OCI-LY1 (cell line): ENCODE measurements around the gene COL6A2.

Source experiments
- H2AFZ ChIP-seq: fragments of 200-600 bp; sonication (generic), shearing (Covaris generic); 2 replicates; pipeline ENCODE4 v1.6.0; 2014; ENCODE audit warnings: antibody characterized with exemption, mild to moderate bottlenecking, low read length
- H3F3A ChIP-seq: fragments of 200-600 bp; sonication (generic), shearing (Covaris generic); 2 replicates; pipeline ENCODE4 v1.6.0; 2014; ENCODE audit warnings: mild to moderate bottlenecking, antibody characterized with exemption, low read length, moderate library complexity; ENCODE audit not compliant: insufficient read depth
- H3K27ac ChIP-seq: fragments of 200-600 bp; sonication (generic); 2 replicates; pipeline ENCODE4 v1.5.1; 2014; ENCODE audit warnings: low read length, mixed run types, mild to moderate bottlenecking, low read depth; ENCODE audit not compliant: poor library complexity, severe bottlenecking
- H3K27me3 ChIP-seq: fragments of 200-600 bp; sonication (generic); 2 replicates; pipeline ENCODE4 v1.6.0; 2014; ENCODE audit warnings: antibody characterized with exemption, mild to moderate bottlenecking, low read length, moderate library complexity; ENCODE audit not compliant: insufficient read depth
- H3K36me3 ChIP-seq: fragments of 200-600 bp; sonication (generic); 2 replicates; pipeline ENCODE4 v1.6.1; 2014; ENCODE audit warnings: mild to moderate bottlenecking, antibody characterized with exemption, low read length, moderate library complexity, mixed read lengths; ENCODE audit not compliant: insufficient read depth
- H3K4me1 ChIP-seq: fragments of 200-600 bp; sonication (generic); 2 replicates; pipeline ENCODE4 v1.5.1; 2014; ENCODE audit warnings: mild to moderate bottlenecking, low read length, moderate library complexity; ENCODE audit not compliant: insufficient read depth, severe bottlenecking
- H3K4me2 ChIP-seq: fragments of 200-600 bp; sonication (generic), shearing (Covaris generic); 2 replicates; pipeline ENCODE4 v1.6.1; 2014; ENCODE audit warnings: low read length
- H3K4me3 ChIP-seq: fragments of 200-600 bp; sonication (generic); 2 replicates; pipeline ENCODE4 v1.5.1; 2014; ENCODE audit warnings: low read length, low read depth, mild to moderate bottlenecking, mixed read lengths; ENCODE audit not compliant: poor library complexity, severe bottlenecking
- H3K79me2 ChIP-seq: fragments of 200-600 bp; shearing (Covaris generic); 2 replicates; pipeline ENCODE4 v1.6.1; 2016; ENCODE audit warnings: mixed run types, low read length, mixed read lengths; ENCODE audit not compliant: insufficient read depth
- H3K9ac ChIP-seq: fragments of 200-600 bp; sonication (generic), shearing (Covaris generic); 2 replicates; pipeline ENCODE4 v1.6.1; 2014; ENCODE audit warnings: mild to moderate bottlenecking, low read length, mixed read lengths
- H3K9me2 ChIP-seq: fragments of 200-600 bp; sonication (generic), shearing (Covaris generic); 2 replicates; pipeline ENCODE4 v1.6.1; 2014; ENCODE audit warnings: low read depth, mild to moderate bottlenecking, low read length, mixed read lengths
- H3K9me3 ChIP-seq: fragments of 200-600 bp; shearing (Covaris generic); 2 replicates; pipeline ENCODE4 v1.6.1; 2014; ENCODE audit warnings: low read length, mixed read lengths
- H4K20me1 ChIP-seq: fragments of 200-600 bp; sonication (generic), shearing (Covaris generic); 2 replicates; pipeline ENCODE4 v1.6.0; 2016; ENCODE audit warnings: mild to moderate bottlenecking, low read length; ENCODE audit not compliant: insufficient read depth
- CTCF ChIP-seq: fragments of 200-600 bp; sonication (generic), shearing (Covaris generic); IDR thresholded peaks from 2 replicates; pipeline ENCODE4 v1.5.1; 2017; ENCODE audit warnings: mild to moderate bottlenecking, antibody characterized with exemption, low read length, moderate library complexity, mixed read lengths
- EZH2 ChIP-seq: fragments of 200-600 bp; sonication (generic), shearing (Covaris generic); IDR thresholded peaks from 2 replicates; pipeline ENCODE4 v1.8.0; 2017; ENCODE audit warnings: borderline replicate concordance, mixed run types, mild to moderate bottlenecking, antibody characterized with exemption, low read length, moderate library complexity, mixed read lengths

The COL6A2 gene

DNA sequence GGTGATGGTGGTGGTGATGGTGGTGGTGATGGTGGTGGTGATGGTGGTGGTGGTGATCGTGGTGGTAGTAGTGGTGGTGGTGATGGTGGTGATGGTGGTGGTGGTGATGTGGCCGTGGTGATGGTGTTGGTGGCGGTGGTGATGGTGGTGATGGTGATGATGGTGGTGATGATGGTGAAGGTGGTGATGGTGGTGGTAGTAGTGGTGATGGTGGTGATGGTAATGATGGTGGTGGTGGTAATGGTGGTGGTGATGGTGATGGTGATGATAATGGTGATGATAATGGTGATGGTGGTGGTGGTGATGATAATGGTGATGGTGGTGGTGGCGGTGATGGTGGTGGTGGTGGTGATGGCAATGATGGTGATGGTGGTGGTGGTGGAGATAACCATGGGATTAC is 6.8 kb upstream of the COL6A2 start:
- no peak overlapping the region for H2AFZ ChIP-seq
- H3K27me3 ChIP-seq = 0 out of 2 replicates have a peak, but pooled peaks cover 3% of the 10 kb centered on the region
- no peaks in the 10 kb centered on the region for H3K4me1 ChIP-seq
- no peak overlapping the region for H3K9ac ChIP-seq
- H3K4me3 ChIP-seq = no peak overlapping the region
- H3F3A ChIP-seq = no peaks in the 10 kb centered on the region
- no peak overlapping the region for H3K27ac ChIP-seq
- no peaks in the 10 kb centered on the region for H3K79me2 ChIP-seq
- H3K9me2 ChIP-seq = no peaks in the 10 kb centered on the region
- H3K9me3 ChIP-seq = no peaks in the 10 kb centered on the region
- TF ChIP-seq EZH2 (no peak), CTCF (no peak)
- H3K4me2 ChIP-seq = no peak overlapping the region
- no peaks in the 10 kb centered on the region for H4K20me1 ChIP-seq
- no peaks in the 10 kb centered on the region for H3K36me3 ChIP-seq

DNA sequence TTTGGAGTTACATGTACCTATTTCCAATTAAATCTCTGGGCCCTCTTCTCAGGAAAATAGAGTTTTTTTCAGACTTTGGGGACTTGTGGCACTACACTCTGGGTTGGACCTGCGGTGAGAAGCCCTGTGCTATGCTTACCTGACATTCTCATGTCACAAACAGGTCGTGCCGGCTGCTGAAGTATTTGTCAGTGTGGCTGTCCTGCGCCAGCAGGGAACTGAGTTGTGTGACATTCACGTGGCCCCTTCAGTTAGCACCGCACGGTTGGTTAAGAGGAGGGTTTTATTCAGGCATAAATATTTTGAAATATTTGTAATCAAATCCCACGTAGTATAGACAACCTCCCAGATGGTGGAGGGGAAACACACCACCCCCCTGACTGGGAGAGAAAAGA is 6.3 kb upstream of the COL6A2 start:
- H3K36me3 ChIP-seq = no peaks in the 10 kb centered on the region
- H3K9me2 ChIP-seq = no peaks in the 10 kb centered on the region
- no peaks in the 10 kb centered on the region for H4K20me1 ChIP-seq
- no peak overlapping the region for H3K27ac ChIP-seq
- no peaks in the 10 kb centered on the region for H3K4me1 ChIP-seq
- TF ChIP-seq CTCF (no peak), EZH2 (no peak)
- H3K27me3 ChIP-seq = 0 out of 2 replicates have a peak, but pooled peaks cover 3% of the 10 kb centered on the region
- H3K4me3 ChIP-seq = no peak overlapping the region
- H3K79me2 ChIP-seq = no peaks in the 10 kb centered on the region
- H3K9ac ChIP-seq = no peak overlapping the region
- H3K9me3 ChIP-seq = no peaks in the 10 kb centered on the region
- no peak overlapping the region for H2AFZ ChIP-seq
- H3K4me2 ChIP-seq = no peak overlapping the region
- H3F3A ChIP-seq = no peaks in the 10 kb centered on the region

- Histone ChIP-seq H3K9me2 (no peaks in the 10 kb centered on the region), H4K20me1 (no peaks in the 10 kb centered on the region), H3K4me1 (no peaks in the 10 kb centered on the region), H3K9me3 (no peaks in the 10 kb centered on the region), H3K9ac (no peak overlapping the region), H3K4me2 (no peak overlapping the region), H3K79me2 (no peaks in the 10 kb centered on the region), H3K36me3 (no peaks in the 10 kb centered on the region), H3K4me3 (no peak overlapping the region), H3K27me3 (0 out of 2 replicates have a peak, but pooled peaks cover 3% of the 10 kb centered on the region), H2AFZ (no peak overlapping the region), H3F3A (no peaks in the 10 kb centered on the region), H3K27ac (no peak overlapping the region)
- TF ChIP-seq EZH2 (no peak), CTCF (no peak)
These were observed 5.7 kb upstream of the COL6A2 start for GRCh38 chr21:46092026-46092764.
